Left lobe of liver (tissue), 1 donor: ENCODE measurements around the gene AK8. TPM values are rescaled to one million over a fixed set of nuclear protein-coding genes. Genes with fewer than 3 reads are reported as not detected.

ENCODE experiments used
- total RNA-seq: library from RNA; stranded (reverse); gene quantifications from one replicate; pipeline ENCODE4 v1.2.1, GENCODE V29; 2021
- donor health status: DM: no; HTN: yes; CAD: no.

The AK8 gene
- total RNA-seq, 1 donor from 2014 or later, result not detected

Other genes with a start within 250 kb of the AK8 start
- 7.7 TPM for gene DDX31, start 208.3 kb downstream of the AK8 start, total RNA-seq
- 6.1 TPM for gene GTF3C4, start 207.8 kb downstream of the AK8 start, total RNA-seq
- 0.75 TPM for gene SPACA9, start 614 bp upstream of the AK8 start, total RNA-seq
- gene TSC1, start 66.3 kb upstream of the AK8 start, total RNA-seq, result 16.8 TPM
- gene GFI1B, start 100.4 kb upstream of the AK8 start, total RNA-seq, result 0.15 TPM
- 24.6 TPM for gene GTF3C5, start 152.7 kb upstream of the AK8 start, total RNA-seq
- 7.7 TPM for gene CEL, start 183.7 kb upstream of the AK8 start, total RNA-seq
- gene RALGDS, start 243.0 kb upstream of the AK8 start, total RNA-seq, result 4.7 TPM